HepG2 (cell line): Measurements from ENCODE around the gene CD300A. TPM values are rescaled to one million over a fixed set of nuclear protein-coding genes. Genes with fewer than 3 reads are reported as not detected.
A peak's percentile ranks its signal among the peaks of the same experiment; 100 is the strongest.

Experiments used
- ARNTL ChIP-seq: sonication (generic); formaldehyde crosslinking; IDR thresholded peaks from 2 replicates; pipeline ENCODE4 v1.4.0; 2020; ENCODE audit warnings: mild to moderate bottlenecking, missing genetic modification reagents
- CHCHD3 ChIP-seq: sonication (generic); formaldehyde crosslinking; IDR thresholded peaks from 2 replicates; pipeline ENCODE4 v1.8.0; 2022; ENCODE audit warnings: mild to moderate bottlenecking, missing genetic modification reagents, moderate library complexity
- FOSL1 ChIP-seq: sonication (generic); formaldehyde crosslinking; IDR thresholded peaks from 2 replicates; pipeline ENCODE4 v1.9.0; 2021; ENCODE audit warnings: missing genetic modification reagents, borderline replicate concordance
- HOMEZ ChIP-seq: IDR thresholded peaks from 2 replicates; pipeline ENCODE4 v1.6.1; 2016; ENCODE audit warnings: low read depth
- PRDM10 ChIP-seq: sonication (generic); formaldehyde crosslinking; IDR thresholded peaks from 2 replicates; pipeline ENCODE4 v1.4.0; 2020; ENCODE audit warnings: low read depth, missing genetic modification reagents
- SATB2 ChIP-seq: sonication (generic); formaldehyde crosslinking; IDR thresholded peaks from 2 replicates; pipeline ENCODE4 v1.5.0; 2020; ENCODE audit warnings: missing genetic modification reagents
- TBL1XR1 ChIP-seq: fragments of 150-350 bp; IDR thresholded peaks from 2 replicates; pipeline ENCODE4 v1.6.1; 2014; ENCODE audit warnings: borderline replicate concordance, low read length; ENCODE audit not compliant: partially characterized antibody
- ZBTB10 ChIP-seq: sonication (generic); formaldehyde crosslinking; IDR thresholded peaks from 2 replicates; pipeline ENCODE4 v1.4.0; 2020; ENCODE audit warnings: missing genetic modification reagents, borderline replicate concordance
- ZBTB34 ChIP-seq: sonication (generic); formaldehyde crosslinking; IDR thresholded peaks from 2 replicates; pipeline ENCODE4 v1.8.0; 2022; ENCODE audit warnings: mild to moderate bottlenecking, missing genetic modification reagents
- ZNF136 ChIP-seq: sonication (generic); formaldehyde crosslinking; IDR thresholded peaks from 2 replicates; pipeline ENCODE4 v1.8.1; 2022; ENCODE audit warnings: low read depth, mild to moderate bottlenecking, moderate library complexity, missing genetic modification reagents
- ZNF138 ChIP-seq: sonication (generic); formaldehyde crosslinking; IDR thresholded peaks from 2 replicates; pipeline ENCODE4 v1.5.0; 2020; ENCODE audit warnings: mild to moderate bottlenecking, low read depth, missing genetic modification reagents
- ZNF614 ChIP-seq: IDR thresholded peaks from 2 replicates; pipeline ENCODE4 v1.6.1; 2018; ENCODE audit warnings: missing biosample characterization, missing genetic modification reagents, inconsistent platforms, borderline replicate concordance
- ZNF792 ChIP-seq: IDR thresholded peaks from 2 replicates; pipeline ENCODE4 v1.6.1; 2016
- ZNF816 ChIP-seq: sonication (generic); formaldehyde crosslinking; IDR thresholded peaks from 2 replicates; pipeline ENCODE4 v1.8.0; 2022; ENCODE audit warnings: missing genetic modification reagents, mild to moderate bottlenecking, borderline replicate concordance
- polyA plus RNA-seq, 8 experiments: library from polyadenylated mRNA; depleted of rRNA in 3 of 8; stranded (reverse) in 7 of 8; unstranded in 1 of 8; fragments of >200 nt; fragmentation: Illumina TruSeq in 4 of 8; extraction: Trizol in 4 of 8; gene quantifications; 2 replicates each; pipeline versions ENCODE4 v1.2.1 to v1.2.3, GENCODE V29; 2011 to 2016; ENCODE audit warnings: low read depth in 4 of 8, missing spikeins in 1 of 8, mixed read lengths in 1 of 8; ENCODE audit not compliant: insufficient read depth in 1 of 8
- total RNA-seq, 5 experiments: library from RNA; depleted of rRNA; stranded (reverse); fragments of >200 nt; fragmentation: Illumina TruSeq; extraction: Trizol; gene quantifications; 2 replicates each; pipeline ENCODE4 v1.2.3, GENCODE V29; 2016; ENCODE audit warnings: low read depth in 1 of 5

Gene CD300A
- total and polyA plus RNA-seq, 2 of the 13 experiments (the other 11 are each of a cell fraction or from before 2014, with no cell fraction given), result not detected

- 0 out of 2 replicates have a peak, but pooled peaks have one; percentile 53 for TF ChIP-seq ZNF792 (CRISPR knock-in tag)
- TF ChIP-seq HOMEZ (CRISPR knock-in tag), result no peak
- peak; percentile 26; the same call in 1 of the 2 replicates for TF ChIP-seq ZBTB34 (CRISPR knock-in tag)
- no peak for TF ChIP-seq TBL1XR1
- TF ChIP-seq ZNF138 (CRISPR knock-in tag), result no peak; the same call in 1 of the 2 replicates
- TF ChIP-seq ZBTB10 (CRISPR knock-in tag), result no peak; the same call in 1 of the 2 replicates
- no peak for TF ChIP-seq SATB2 (CRISPR knock-in tag)
- TF ChIP-seq ARNTL (CRISPR knock-in tag), result peak; percentile 18
- no peak for TF ChIP-seq FOSL1 (CRISPR knock-in tag)
- peak; percentile 96; the same call in 1 of the 2 replicates for TF ChIP-seq ZNF136
- no peak for TF ChIP-seq ZNF614 (CRISPR knock-in tag)
- 0 out of 2 replicates have a peak, but pooled peaks have one; percentile 17 for TF ChIP-seq ZNF816 (CRISPR knock-in tag)
- 0 out of 2 replicates have a peak, but pooled peaks have one; percentile 14 for TF ChIP-seq CHCHD3 (CRISPR knock-in tag)
- peak; percentile 36; the same call in 1 of the 2 replicates for TF ChIP-seq PRDM10 (CRISPR knock-in tag)
These were observed 12.0 kb upstream of the CD300A start (continued) for GRCh38 chr17:74454197-74455024.
